Measurements from ENCODE around the gene DPYSL3. TPM values are rescaled to one million over a fixed set of nuclear protein-coding genes. Genes with fewer than 3 reads are reported as not detected.

Gene DPYSL3
- total RNA-seq, 1 donor from 2014 or later: not detected

- H3K36me3 Mint-ChIP-seq (ENCODE audit: low read depth): no peaks in the 10 kb centered on the region
- H3K9me3 Mint-ChIP-seq: no peaks in the 10 kb centered on the region
- intact Hi-C loops (cut with micrococcal nuclease): no loop called here
- POLR2A ChIA-PET: no interaction called here
- H3K27ac Mint-ChIP-seq: no peak overlapping the region
- no peaks in the 10 kb centered on the region for H3K4me1 Mint-ChIP-seq
- TF ChIP-seq CTCF (IDR thresholded peaks at IDR 0.05): no peak
- H3K27me3 Mint-ChIP-seq: no peaks in the 10 kb centered on the region
- no peak for DNase-seq
- CTCF ChIA-PET: no interaction called here
- no peak overlapping the region for H3K4me3 Mint-ChIP-seq
- ATAC-seq (ENCODE audit: low read depth): no peak
Observed at GRCh38 chr5:147400126-147400809, 109.6 kb downstream of the DPYSL3 start.

GRCh38 chr5:147398860-147399259 is 111.0 kb downstream of the DPYSL3 start:
- CTCF ChIA-PET: no interaction called here
- no peak overlapping the region for H3K4me3 Mint-ChIP-seq

GRCh38 chr5:147397616-147398015 is 112.3 kb downstream of the DPYSL3 start:
- H3K27ac Mint-ChIP-seq: no peak overlapping the region
- ATAC-seq (ENCODE audit: low read depth) (no peak), DNase-seq (no peak)
- ChIA-PET POLR2A (no interaction called here), CTCF (no interaction called here)
- intact Hi-C loops (cut with micrococcal nuclease): no loop called here
- H3K4me1 Mint-ChIP-seq: no peaks in the 10 kb centered on the region
- H3K27me3 Mint-ChIP-seq: peaks cover 2% of the 10 kb centered on the region
- H3K9me3 Mint-ChIP-seq: no peaks in the 10 kb centered on the region
- H3K36me3 Mint-ChIP-seq (ENCODE audit: low read depth): no peaks in the 10 kb centered on the region
- TF ChIP-seq CTCF (IDR thresholded peaks at IDR 0.05): no peak
- no peak overlapping the region for H3K4me3 Mint-ChIP-seq

More at GRCh38 chr5:147398860-147399259, 111.0 kb downstream of the DPYSL3 start:
- peaks cover 2% of the 10 kb centered on the region for H3K27me3 Mint-ChIP-seq
- intact Hi-C loops (cut with micrococcal nuclease): no loop called here
- ATAC-seq (ENCODE audit: low read depth) (no peak), DNase-seq (no peak)
- H3K9me3 Mint-ChIP-seq: no peaks in the 10 kb centered on the region
- no peaks in the 10 kb centered on the region for H3K4me1 Mint-ChIP-seq
- H3K36me3 Mint-ChIP-seq (ENCODE audit: low read depth): no peaks in the 10 kb centered on the region
- no peak overlapping the region for H3K27ac Mint-ChIP-seq
- POLR2A ChIA-PET: no interaction called here
- no peak for TF ChIP-seq CTCF (IDR thresholded peaks at IDR 0.05)

GRCh38 chr5:147396070-147396823 is 113.6 kb downstream of the DPYSL3 start:
- no peaks in the 10 kb centered on the region for H3K4me1 Mint-ChIP-seq
- H3K4me3 Mint-ChIP-seq: no peak overlapping the region
- H3K36me3 Mint-ChIP-seq (ENCODE audit: low read depth): no peaks in the 10 kb centered on the region
- intact Hi-C loops (cut with micrococcal nuclease): no loop called here
- H3K27ac Mint-ChIP-seq: no peak overlapping the region
- CTCF ChIA-PET: no interaction called here
- POLR2A ChIA-PET: no interaction called here
- ATAC-seq (ENCODE audit: low read depth) (no peak), DNase-seq (no peak)
- TF ChIP-seq CTCF (IDR thresholded peaks at IDR 0.05): no peak
- no peaks in the 10 kb centered on the region for H3K9me3 Mint-ChIP-seq
- peaks cover 2% of the 10 kb centered on the region for H3K27me3 Mint-ChIP-seq

- intact Hi-C loops (cut with micrococcal nuclease): no loop called here
- ATAC-seq (ENCODE audit: low read depth) (no peak), DNase-seq (no peak)
- Mint-ChIP-seq H3K4me3 (no peak overlapping the region), H3K27me3 (peaks cover 2% of the 10 kb centered on the region), H3K27ac (no peak overlapping the region), H3K4me1 (no peaks in the 10 kb centered on the region), H3K9me3 (no peaks in the 10 kb centered on the region), H3K36me3 (ENCODE audit: low read depth) (no peaks in the 10 kb centered on the region)
- no peak for TF ChIP-seq CTCF (IDR thresholded peaks at IDR 0.05)
- ChIA-PET POLR2A (no interaction called here), CTCF (no interaction called here)
Observed at GRCh38 chr5:147393874-147394672, 115.8 kb downstream of the DPYSL3 start.
